ENCODE results near the gene DHX32.

GRCh38 chr10:125886914-125887512 is 5.9 kb upstream of the DHX32 start:
- TF ChIP-seq CTCF (IDR thresholded peaks at IDR 0.05; ENCODE audit: insufficient read depth, low read length, poor library complexity, severe bottlenecking) (no peak), EZH2phosphoT487 (conservative IDR thresholded peaks at IDR 0.05; ENCODE audit: low read length) (no peak)
